ENCODE results near the gene TSPYL2.

Gene TSPYL2

GRCh38 chrX:53122013-53122412 lies 39.8 kb downstream of the TSPYL2 start:
- H3K36me3 ChIP-seq (ENCODE audit: control insufficient read depth, low read length) = no peaks in the 10 kb centered on the region
- H3K27me3 ChIP-seq (ENCODE audit: control insufficient read depth, low read length) = no peaks in the 10 kb centered on the region
- H4K20me1 ChIP-seq (ENCODE audit: control insufficient read depth, insufficient read depth, low read depth, low read length) = no peaks in the 10 kb centered on the region
- H3K9me3 ChIP-seq (ENCODE audit: control insufficient read depth, insufficient read depth, low read length) = no peaks in the 10 kb centered on the region
- H3K4me3 ChIP-seq (ENCODE audit: low read length) = no peak overlapping the region
- H3K79me2 ChIP-seq (ENCODE audit: control insufficient read depth, low read length) = no peaks in the 10 kb centered on the region
- H3K4me2 ChIP-seq (ENCODE audit: low read length) = no peak overlapping the region
- H3K4me1 ChIP-seq (ENCODE audit: control insufficient read depth, low read length) = no peaks in the 10 kb centered on the region
- no peaks in the 10 kb centered on the region for H3K9me2 ChIP-seq (replicated peaks; ENCODE audit: control insufficient read depth, low read length)
- TF ChIP-seq EZH2phosphoT487 (IDR thresholded peaks at IDR 0.05; ENCODE audit: borderline replicate concordance, low read length) = no peak
- TF ChIP-seq CTCF (IDR thresholded peaks at IDR 0.05; ENCODE audit: low read depth, low read length, poor library complexity, severe bottlenecking) = no peak
- H3K27ac ChIP-seq (ENCODE audit: low read depth, low read length) = no peak overlapping the region
- no peaks in the 10 kb centered on the region for H3F3A ChIP-seq (ENCODE audit: control insufficient read depth, insufficient read depth)

- Histone ChIP-seq H3K4me2 (ENCODE audit: low read length) (no peak overlapping the region), H4K20me1 (ENCODE audit: control insufficient read depth, insufficient read depth, low read depth, low read length) (no peaks in the 10 kb centered on the region), H3F3A (ENCODE audit: control insufficient read depth, insufficient read depth) (no peaks in the 10 kb centered on the region), H3K9me3 (ENCODE audit: control insufficient read depth, insufficient read depth, low read length) (no peaks in the 10 kb centered on the region), H3K4me3 (ENCODE audit: low read length) (no peak overlapping the region), H3K27ac (ENCODE audit: low read depth, low read length) (no peak overlapping the region), H3K36me3 (ENCODE audit: control insufficient read depth, low read length) (no peaks in the 10 kb centered on the region), H3K4me1 (ENCODE audit: control insufficient read depth, low read length) (no peaks in the 10 kb centered on the region), H3K79me2 (ENCODE audit: control insufficient read depth, low read length) (no peaks in the 10 kb centered on the region), H3K27me3 (ENCODE audit: control insufficient read depth, low read length) (no peaks in the 10 kb centered on the region), H3K9me2 (replicated peaks; ENCODE audit: control insufficient read depth, low read length) (no peaks in the 10 kb centered on the region)
- TF ChIP-seq CTCF (IDR thresholded peaks at IDR 0.05; ENCODE audit: low read depth, low read length, poor library complexity, severe bottlenecking) = no peak
- TF ChIP-seq EZH2phosphoT487 (IDR thresholded peaks at IDR 0.05; ENCODE audit: borderline replicate concordance, low read length) = no peak
Observed at GRCh38 chrX:53125506-53125905, 43.3 kb downstream of the TSPYL2 start.

GRCh38 chrX:53126377-53126776 lies 44.2 kb downstream of the TSPYL2 start:
- Histone ChIP-seq H3K4me1 (ENCODE audit: control insufficient read depth, low read length) (no peaks in the 10 kb centered on the region), H3K36me3 (ENCODE audit: control insufficient read depth, low read length) (no peaks in the 10 kb centered on the region), H3K27me3 (ENCODE audit: control insufficient read depth, low read length) (no peaks in the 10 kb centered on the region), H3K9me2 (replicated peaks; ENCODE audit: control insufficient read depth, low read length) (no peaks in the 10 kb centered on the region), H3K79me2 (ENCODE audit: control insufficient read depth, low read length) (no peaks in the 10 kb centered on the region), H4K20me1 (ENCODE audit: control insufficient read depth, insufficient read depth, low read depth, low read length) (no peaks in the 10 kb centered on the region), H3K4me2 (ENCODE audit: low read length) (no peak overlapping the region), H3F3A (ENCODE audit: control insufficient read depth, insufficient read depth) (no peaks in the 10 kb centered on the region), H3K9me3 (ENCODE audit: control insufficient read depth, insufficient read depth, low read length) (no peaks in the 10 kb centered on the region), H3K4me3 (ENCODE audit: low read length) (no peak overlapping the region), H3K27ac (ENCODE audit: low read depth, low read length) (no peak overlapping the region)
- TF ChIP-seq EZH2phosphoT487 (IDR thresholded peaks at IDR 0.05; ENCODE audit: borderline replicate concordance, low read length) (no peak), CTCF (IDR thresholded peaks at IDR 0.05; ENCODE audit: low read depth, low read length, poor library complexity, severe bottlenecking) (no peak)
